ENCODE measurements around the gene SAA2.
"Not testable (repeated sequence)": the region's sequence is repeated elsewhere in the genome, so short reads cannot be mapped to it uniquely, and the experiment has no call there.

Gene SAA2

DNA sequence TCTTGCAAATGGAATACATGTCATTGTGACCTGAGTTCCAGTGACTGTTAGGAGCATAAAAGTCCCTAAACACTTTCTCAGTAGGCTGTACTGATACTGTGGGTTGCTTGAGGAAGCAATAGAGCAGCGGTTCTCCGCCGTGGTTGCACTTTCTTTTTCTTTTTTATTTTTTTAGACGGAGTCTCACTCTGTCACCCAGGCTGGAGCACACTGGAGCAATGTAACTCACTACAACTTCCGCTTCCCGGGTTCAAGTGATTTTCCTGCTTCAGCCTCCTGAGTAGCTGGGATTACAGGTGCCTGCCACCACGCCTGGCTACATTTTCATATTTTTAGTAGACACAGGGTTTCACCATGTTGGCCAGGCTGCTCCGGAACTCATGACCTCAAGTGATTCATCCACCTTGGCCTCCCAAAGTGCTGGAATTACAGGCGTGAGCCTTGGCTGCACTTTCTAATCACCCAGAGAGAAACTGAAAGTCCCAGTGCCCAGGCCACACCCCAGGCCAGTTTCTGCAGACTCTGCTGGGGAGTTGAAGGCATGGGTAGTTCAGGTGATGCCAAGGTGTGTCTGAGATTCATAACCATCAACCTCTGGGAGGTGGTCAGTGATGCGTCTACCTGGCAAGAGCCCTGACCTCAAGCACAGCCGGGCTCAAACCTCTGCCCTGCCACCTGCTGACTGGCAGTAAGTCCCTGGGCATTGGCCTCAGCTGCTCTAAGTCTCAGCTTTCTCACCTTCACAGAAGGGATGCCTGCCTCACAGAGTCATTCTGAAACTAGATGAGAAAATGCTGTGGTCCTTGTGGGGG is 1.9 kb downstream of the SAA2 start:
- DNase-seq, result not testable (repeated sequence)

GRCh38 chr11:18245396-18245795 is 3.1 kb downstream of the SAA2 start:
- DNase-seq, result no peak

DNA sequence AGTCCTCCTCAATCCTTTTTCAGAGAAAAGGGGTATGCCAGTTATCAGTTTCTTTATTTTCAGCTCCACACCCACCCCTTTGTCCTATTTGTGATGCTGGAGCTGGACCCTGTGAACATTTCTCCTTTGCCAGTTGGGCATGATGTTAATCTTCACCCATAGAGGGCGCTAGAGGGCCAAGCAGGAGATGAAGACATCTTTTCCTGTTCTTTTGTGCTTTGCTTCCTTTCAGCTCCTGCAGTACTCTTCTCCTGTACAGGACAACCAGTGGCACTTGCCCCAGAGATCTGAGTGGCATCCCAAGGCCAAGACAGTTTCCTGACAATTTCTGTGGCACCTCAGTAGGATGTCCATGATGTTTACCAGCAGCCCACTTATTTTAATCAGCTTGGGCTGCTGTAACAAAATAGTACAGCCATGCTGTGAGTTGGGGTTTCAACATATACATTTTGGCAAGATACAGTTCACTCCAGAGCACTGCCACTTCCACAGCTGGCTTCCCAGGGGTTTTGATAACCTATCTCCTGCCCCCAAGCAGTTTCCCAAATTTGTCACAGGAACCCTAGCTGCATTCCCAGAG is 4.6 kb downstream of the SAA2 start:
- peak; percentile 70 for DNase-seq

GRCh38 chr11:18239655-18240054 is 8.8 kb downstream of the SAA2 start:
- DNase-seq, result no peak

DNA sequence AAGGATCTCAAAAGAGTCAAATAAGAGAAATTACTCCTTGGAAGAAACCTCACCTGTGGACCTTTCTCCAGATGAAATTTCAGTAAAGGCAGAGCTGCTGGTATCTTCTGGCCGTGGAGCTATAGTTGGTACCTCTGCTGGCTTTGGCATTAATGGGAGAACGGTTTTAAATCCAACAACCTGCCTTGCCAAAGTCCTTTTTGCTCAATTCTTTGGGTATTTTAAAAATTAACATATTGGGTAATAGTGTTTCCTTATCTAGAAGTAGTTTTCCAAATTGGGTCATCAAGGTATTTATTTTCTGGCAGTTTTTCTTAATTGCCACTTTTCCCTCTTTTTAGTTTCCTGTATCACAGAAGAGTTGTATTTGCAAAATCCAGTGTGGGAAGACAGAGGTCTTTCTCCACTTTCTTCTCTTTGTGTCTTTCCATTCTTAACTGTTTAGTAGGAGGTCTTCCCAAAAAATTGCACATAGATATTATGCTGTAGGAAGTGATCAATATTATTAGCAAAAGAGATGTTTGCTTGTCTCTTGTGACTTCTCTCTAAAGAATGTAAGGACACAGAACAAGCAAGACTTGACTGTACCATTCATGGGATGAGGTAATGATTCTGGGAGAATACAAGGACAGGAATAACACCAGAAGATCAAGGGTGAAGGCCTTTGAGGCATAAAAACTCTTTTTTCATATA is 11.7 kb downstream of the SAA2 start, which contains the start of gene SAA4:
TSS of gene SAA4 (minus strand) at position 139 of the 693 bp plus-strand sequence. CDS start 876 bp downstream, outside the sequence.
- no peak for DNase-seq

- no peak for DNase-seq
Measured at GRCh38 chr11:18235394-18236334, 12.8 kb downstream of the SAA2 start.

DNA sequence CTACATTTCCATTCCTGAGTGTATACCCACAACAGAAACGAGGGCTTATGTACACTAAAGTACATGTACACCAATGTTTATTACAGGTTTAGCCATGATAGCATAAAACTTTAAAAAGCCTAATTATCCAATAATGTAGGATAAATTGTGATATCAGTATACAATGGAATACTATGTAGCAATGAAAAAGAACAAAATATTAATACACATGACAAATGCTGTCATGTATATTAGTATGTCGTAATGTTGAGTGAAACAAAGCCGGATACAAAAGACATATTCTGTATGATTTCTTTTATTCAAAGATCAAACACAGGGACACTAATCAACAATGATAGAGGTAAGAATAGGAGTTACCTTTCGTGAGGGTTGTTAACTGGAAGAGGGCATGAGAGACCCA is 14.6 kb downstream of the SAA2 start:
- DNase-seq, result no peak

GRCh38 chr11:18230859-18231258 is 17.6 kb downstream of the SAA2 start:
- DNase-seq, result no peak

DNA sequence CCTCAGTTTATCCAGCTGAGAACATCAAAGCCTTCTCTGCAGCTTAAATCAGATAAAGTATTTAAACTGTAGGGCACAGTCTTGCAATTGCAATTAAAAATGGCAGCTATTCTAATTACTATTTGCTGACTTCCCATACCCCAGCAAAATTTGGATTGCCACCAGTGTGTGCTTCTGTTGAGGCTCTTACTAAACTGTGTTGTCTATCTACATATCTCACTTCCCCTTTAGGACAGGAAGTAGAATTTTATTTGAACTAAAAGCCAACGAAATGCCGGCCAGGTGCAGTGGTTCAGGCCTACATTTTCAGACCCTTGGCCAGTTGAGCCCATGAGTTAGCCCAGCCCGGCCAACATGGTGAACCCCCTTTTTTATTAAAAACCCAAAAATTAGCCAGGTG is 19.0 kb downstream of the SAA2 start:
- no peak for DNase-seq

DNA sequence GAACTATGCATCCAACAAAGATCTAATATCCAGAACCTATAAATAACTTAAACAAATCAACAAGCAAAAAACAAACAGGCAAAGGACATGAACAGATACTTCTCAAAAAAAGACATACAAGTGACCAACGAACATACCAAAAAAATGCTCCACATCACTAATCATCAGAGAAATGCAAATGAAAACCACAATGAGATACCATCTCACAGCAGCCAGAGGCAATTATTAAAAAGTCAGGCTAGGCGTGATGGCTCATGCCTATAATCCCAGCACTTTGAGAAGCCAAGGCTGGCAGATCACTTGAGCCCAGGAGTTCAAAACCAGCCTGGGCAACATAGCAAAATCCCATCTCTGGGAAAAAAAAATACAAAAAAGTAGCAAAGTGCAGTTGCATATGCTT is 22.6 kb downstream of the SAA2 start:
- DNase-seq, result no peak

DNA sequence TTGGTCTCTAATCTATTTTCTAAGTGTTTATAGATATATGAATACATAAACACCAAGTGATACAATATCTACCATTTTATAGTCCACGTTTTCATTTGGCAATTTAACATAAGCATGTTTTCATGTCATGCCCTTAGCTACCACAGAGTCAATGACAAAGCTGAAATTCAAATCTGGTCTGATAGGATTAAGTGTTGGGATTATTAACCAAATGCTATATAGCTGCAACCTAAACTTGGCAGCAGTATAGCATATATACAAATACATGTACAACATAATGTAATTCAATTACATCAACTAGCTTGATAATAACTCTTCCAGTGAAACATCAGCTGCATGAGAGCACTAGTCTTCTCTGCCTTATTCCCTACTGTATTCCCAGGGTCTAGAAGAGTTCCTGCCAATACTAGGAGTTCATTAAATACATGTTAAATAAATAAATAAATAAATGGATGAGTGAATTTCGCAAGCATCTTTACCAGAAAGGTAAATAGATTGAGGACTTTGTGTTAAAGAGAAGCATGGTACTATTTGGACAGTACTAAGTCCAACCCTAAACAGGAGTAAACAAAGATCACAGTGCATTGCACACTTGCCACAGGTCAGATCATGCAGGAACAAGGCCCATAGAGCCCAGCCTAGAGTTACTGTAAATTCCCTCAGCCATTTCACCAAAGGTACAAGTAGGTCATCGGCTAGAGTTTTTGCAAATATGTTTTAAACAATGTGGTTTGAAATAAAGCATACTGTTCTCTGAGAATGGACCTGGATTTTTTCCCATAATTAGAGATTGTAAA is 24.7 kb downstream of the SAA2 start:
- DNase-seq, result no peak

GRCh38 chr11:18222814-18223421 is 25.6 kb downstream of the SAA2 start:
- no peak for DNase-seq

DNA sequence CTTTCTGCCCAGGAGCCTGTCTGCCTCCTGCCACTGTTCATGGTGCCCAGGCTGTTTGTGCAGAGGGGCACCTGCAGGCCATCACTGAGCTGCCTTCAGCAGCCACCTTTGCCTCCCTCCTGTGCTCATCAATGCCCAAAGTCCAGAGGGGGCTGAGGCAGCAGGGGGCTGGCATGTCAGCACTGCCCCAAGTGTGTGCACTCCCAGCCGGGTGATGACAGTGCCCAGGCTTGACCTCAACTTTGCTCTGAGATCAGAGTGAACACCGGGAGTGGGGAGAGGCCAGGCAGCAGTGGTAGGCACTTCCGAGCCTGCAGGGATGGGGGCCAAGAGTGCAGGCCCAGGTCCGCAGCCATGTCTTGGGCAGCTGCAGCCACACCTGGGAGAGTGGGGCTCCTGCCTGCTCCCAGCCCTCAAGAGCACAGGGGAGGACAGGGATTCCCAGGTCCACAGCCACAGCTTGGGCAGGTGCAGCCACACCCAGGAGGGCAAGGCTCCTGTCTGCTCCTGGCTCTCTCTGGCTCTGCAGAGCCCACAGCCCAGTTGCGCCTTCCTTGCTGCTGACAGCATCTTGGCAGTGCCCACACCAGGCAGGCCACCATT is 27.1 kb downstream of the SAA2 start:
- DNase-seq, result no peak

GRCh38 chr11:18209058-18209457 is 39.4 kb downstream of the SAA2 start:
- no peak for DNase-seq

GRCh38 chr11:18204771-18205170 is 43.7 kb downstream of the SAA2 start:
- DNase-seq, result no peak

- no peak for DNase-seq
Measured at GRCh38 chr11:18204220-18204619, 44.2 kb downstream of the SAA2 start.

DNA sequence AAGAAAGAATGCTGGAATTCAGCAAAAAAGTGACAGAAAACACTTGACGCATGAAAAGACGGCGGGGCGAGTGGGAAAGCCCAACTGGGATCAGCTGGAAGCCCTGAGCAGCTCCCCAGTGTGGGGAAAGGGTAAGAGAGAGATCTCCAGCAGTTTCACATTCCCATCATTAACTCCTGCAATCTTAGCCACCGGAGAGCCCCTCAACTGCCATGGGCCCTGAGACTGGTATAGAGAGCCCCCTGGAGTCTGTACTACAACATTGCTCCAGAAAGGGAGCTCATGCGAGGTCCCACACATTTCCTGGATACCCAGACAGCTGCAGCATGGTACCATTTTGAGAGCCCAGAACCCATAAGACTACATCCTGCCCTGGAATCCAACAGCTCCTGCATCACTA is 44.7 kb downstream of the SAA2 start:
- no peak for DNase-seq

DNA sequence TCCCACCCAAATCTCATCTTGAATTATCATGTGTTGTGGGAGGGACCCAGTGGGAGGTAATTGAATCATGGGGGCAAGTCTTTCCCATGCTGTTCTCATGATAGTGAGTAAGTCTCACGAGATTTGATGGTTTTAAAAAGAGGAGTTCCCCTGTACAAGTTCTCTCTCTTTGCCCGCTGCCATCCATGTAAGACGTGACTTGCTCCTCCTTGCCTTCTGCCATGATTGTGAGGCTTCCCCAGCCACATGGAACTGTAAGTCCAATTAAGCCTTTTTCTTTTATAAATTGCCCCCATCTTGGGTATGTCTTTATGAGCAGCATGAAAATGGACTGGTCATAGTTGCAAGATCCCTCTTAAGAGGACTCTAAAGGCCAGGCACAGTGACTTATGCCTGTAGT is 50.7 kb downstream of the SAA2 start:
- DNase-seq, result not testable (repeated sequence)

DNA sequence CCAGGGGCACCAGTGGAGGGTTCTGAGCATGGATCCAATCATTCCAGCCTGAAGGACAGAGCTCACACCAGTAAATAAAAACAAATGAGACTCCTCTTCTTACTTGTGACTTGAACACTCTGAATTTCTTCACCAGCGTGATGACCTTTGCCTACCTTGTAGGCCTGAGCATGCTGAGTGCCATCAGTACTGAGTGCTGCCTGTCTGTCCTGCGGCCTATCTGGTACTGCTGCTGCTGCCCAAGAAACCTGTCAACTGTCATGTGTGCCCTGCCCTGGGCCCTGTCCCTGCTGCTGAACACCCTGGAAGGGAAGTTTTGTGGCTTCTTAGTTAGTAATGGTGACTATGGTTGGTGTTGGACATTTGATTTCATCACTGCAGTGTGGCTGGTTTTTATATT is 51.9 kb downstream of the SAA2 start:
- no peak for DNase-seq

All from activated CD8-positive, alpha-beta memory T cell treated with anti-CD3 and anti-CD28 coated beads for 24 hours (primary cell).